Stomach (tissue), 9 donors: ENCODE data around the gene AZIN2. TPM values are rescaled to one million over a fixed set of nuclear protein-coding genes. Genes with fewer than 3 reads are reported as not detected.

Experiments used
- DNase-seq, 2 donors: peaks; one replicate each; pipeline versions ENCODE4 v3.0.0 to v3.0.0-alpha.2; 2013 to 2019
- H3K27ac ChIP-seq, 5 donors: fragments of 200-600 bp in 4 of 5; sonication (generic) in 4 of 5; one replicate each; pipeline ENCODE4 v1.5.1; 2013 to 2019; ENCODE audit warnings: mild to moderate bottlenecking in 1 of 5, moderate library complexity in 1 of 5
- H3K27me3 ChIP-seq, 3 donors: fragments of 200-600 bp; sonication (generic); one replicate each; pipeline ENCODE4 v1.5.1; 2017 to 2019; ENCODE audit warnings: mixed run types in 1 of 3
- H3K36me3 ChIP-seq, 4 donors: fragments of 200-600 bp; sonication (generic); 1 replicate in 3 of 4; 2 replicates in 1 of 4; pipeline ENCODE4 v1.5.1; 2016 to 2019
- H3K4me1 ChIP-seq, 4 donors: fragments of 200-600 bp; sonication (generic); one replicate each; pipeline ENCODE4 v1.5.1; 2016 to 2019
- H3K4me3 ChIP-seq, 4 donors: fragments of 200-600 bp; sonication (generic) in 3 of 4; one replicate each; pipeline ENCODE4 v1.5.1; 2016 to 2019; ENCODE audit warnings: mild to moderate bottlenecking in 1 of 4
- H3K9me3 ChIP-seq, 4 donors: fragments of 200-600 bp; sonication (generic); one replicate each; pipeline ENCODE4 v1.5.1; 2016 to 2019
- CTCF ChIP-seq, 7 experiments: fragments of 450-650 bp in 4 of 7; fragments of 200-600 bp in 3 of 7; sonication (generic) in 3 of 7; IDR thresholded peaks; one replicate each; pipeline ENCODE4 v1.5.1; 2016 to 2019; ENCODE audit warnings: antibody characterized with exemption in 7 of 7, control low read depth in 2 of 7, mild to moderate bottlenecking in 1 of 7
- EP300 ChIP-seq: sonication (generic); formaldehyde crosslinking; IDR thresholded peaks from one replicate; pipeline ENCODE4 v1.6.1; 2017; ENCODE audit warnings: antibody characterized with exemption
- POLR2A ChIP-seq, 4 donors: fragments of 450-650 bp; IDR thresholded peaks; one replicate each; pipeline ENCODE4 v1.6.1; 2016; ENCODE audit warnings: antibody characterized with exemption in 4 of 4, control low read depth in 2 of 4, mild to moderate bottlenecking in 1 of 4, moderate library complexity in 1 of 4
- POLR2AphosphoS5 ChIP-seq, 3 donors: sonication (generic); formaldehyde crosslinking; IDR thresholded peaks; one replicate each; pipeline ENCODE4 v1.6.1; 2016; ENCODE audit warnings: antibody characterized with exemption in 3 of 3
- WGBS, 5 donors: extraction: QIAGEN DNeasy Blood & Tissue Kit in 3 of 5; methylation state at CpG; one replicate each; pipeline versions ENCODE4 v1.1.5 to v1.1.7; 2013 to 2018; 5-methylcytosine and 5-hydroxymethylcytosine counted together
- intact Hi-C: fragments of 100-400 bp; cut with DNase I; formaldehyde crosslinking; loops from one replicate; pipeline ENCODE4 v1.15.1; 2023; ENCODE audit warnings: low total_unique reads
- polyA plus RNA-seq, 3 donors: library from polyadenylated mRNA; stranded (reverse); fragments of 200-250 nt; gene quantifications; one replicate each; pipeline ENCODE4 v1.2.3, GENCODE V29; 2013
- total RNA-seq, 5 donors: library from RNA; depleted of rRNA; stranded (reverse); fragments of >200 nt; gene quantifications; one replicate each; pipeline versions ENCODE4 v1.1.0 to v1.2.3, GENCODE V29; 2014 to 2016
- donor health status: healthy with polysubstance abuse.
- donor health status: Bipolar disorder and iron deficiency.
- donor health status: healthy.

AZIN2 gene
- total and polyA plus RNA-seq, 8 donors = 0.61 to 39.7 (median 2.0) TPM; not detected in 1

- H3K4me1 ChIP-seq = peaks cover 11 to 34% (median 25%) of the 10 kb centered on the region in 4 donors
- no peak for DNase-seq
- 58 to 81% (median 68%) methylated on average over 4 of the region's 4 CpGs for WGBS, 5 donors
- H3K4me3 ChIP-seq = no peak overlapping the region
- intact Hi-C loops = no loop called here
- H3K36me3 ChIP-seq = peaks cover 0 to 13% (median 0%) of the 10 kb centered on the region in 4 donors
- H3K27me3 ChIP-seq = no peaks in the 10 kb centered on the region
- no peaks in the 10 kb centered on the region for H3K9me3 ChIP-seq
- no peak for TF ChIP-seq POLR2A (IDR thresholded peaks at IDR 0.05)
- TF ChIP-seq CTCF (IDR thresholded peaks at IDR 0.05) = no peak
- TF ChIP-seq EP300 = no peak
- TF ChIP-seq POLR2AphosphoS5 (IDR thresholded peaks at IDR 0.05) = no peak
- H3K27ac ChIP-seq = no peak overlapping the region
Observed at GRCh38 chr1:33128781-33129180, 47.8 kb downstream of the AZIN2 start.

- no peaks in the 10 kb centered on the region for H3K27me3 ChIP-seq
- WGBS, 5 donors = 73 to 79% (median 77%) methylated on average over 4 of the region's 4 CpGs
Observed at GRCh38 chr1:33130297-33130696, 49.3 kb downstream of the AZIN2 start.

GRCh38 chr1:33131191-33131590 is 50.2 kb downstream of the AZIN2 start:
- 77 to 85% (median 81%) methylated on average over 2 of the region's 2 CpGs for WGBS, 5 donors
- TF ChIP-seq EP300 = no peak
- TF ChIP-seq CTCF (IDR thresholded peaks at IDR 0.05) = no peak
- TF ChIP-seq POLR2A (IDR thresholded peaks at IDR 0.05) = no peak
- TF ChIP-seq POLR2AphosphoS5 (IDR thresholded peaks at IDR 0.05) = no peak
- no peak overlapping the region for H3K4me3 ChIP-seq
- peaks cover 0 to 13% (median 0%) of the 10 kb centered on the region in 4 donors for H3K36me3 ChIP-seq
- no peaks in the 10 kb centered on the region for H3K27me3 ChIP-seq
- no peak overlapping the region for H3K27ac ChIP-seq
- H3K9me3 ChIP-seq = no peaks in the 10 kb centered on the region
- DNase-seq = no peak
- H3K4me1 ChIP-seq = peaks cover 11 to 29% (median 20%) of the 10 kb centered on the region in 4 donors
- intact Hi-C loops = no loop called here

More at GRCh38 chr1:33130297-33130696, 49.3 kb downstream of the AZIN2 start:
- TF ChIP-seq EP300 (no peak), CTCF (IDR thresholded peaks at IDR 0.05) (no peak), POLR2AphosphoS5 (IDR thresholded peaks at IDR 0.05) (no peak), POLR2A (IDR thresholded peaks at IDR 0.05) (no peak)
- no peak overlapping the region for H3K27ac ChIP-seq
- no peak overlapping the region for H3K4me3 ChIP-seq
- DNase-seq = no peak
- no peaks in the 10 kb centered on the region for H3K9me3 ChIP-seq
- intact Hi-C loops = no loop called here
- peaks cover 11 to 35% (median 25%) of the 10 kb centered on the region in 4 donors for H3K4me1 ChIP-seq
- H3K36me3 ChIP-seq = peaks cover 0 to 13% (median 0%) of the 10 kb centered on the region in 4 donors

- Histone ChIP-seq H3K27ac (no peak overlapping the region), H3K36me3 (peaks cover 0 to 13% (median 0%) of the 10 kb centered on the region in 4 donors), H3K27me3 (no peaks in the 10 kb centered on the region), H3K4me1 (peaks cover 5 to 22% (median 12%) of the 10 kb centered on the region in 4 donors), H3K9me3 (no peaks in the 10 kb centered on the region), H3K4me3 (no peak overlapping the region)
- DNase-seq = no peak
- TF ChIP-seq POLR2AphosphoS5 (IDR thresholded peaks at IDR 0.05) (no peak), EP300 (no peak), POLR2A (IDR thresholded peaks at IDR 0.05) (no peak), CTCF (IDR thresholded peaks at IDR 0.05) (no peak)
- WGBS, 5 donors = 88 to 100% (median 95%) methylated on average over 2 of the region's 2 CpGs
- intact Hi-C loops = no loop called here
Observed at GRCh38 chr1:33132549-33132948, 51.6 kb downstream of the AZIN2 start.
